ENCODE results near the gene C16orf87.
A peak's percentile ranks its signal among the peaks of the same experiment; 100 is the strongest.

C16orf87 gene

DNA sequence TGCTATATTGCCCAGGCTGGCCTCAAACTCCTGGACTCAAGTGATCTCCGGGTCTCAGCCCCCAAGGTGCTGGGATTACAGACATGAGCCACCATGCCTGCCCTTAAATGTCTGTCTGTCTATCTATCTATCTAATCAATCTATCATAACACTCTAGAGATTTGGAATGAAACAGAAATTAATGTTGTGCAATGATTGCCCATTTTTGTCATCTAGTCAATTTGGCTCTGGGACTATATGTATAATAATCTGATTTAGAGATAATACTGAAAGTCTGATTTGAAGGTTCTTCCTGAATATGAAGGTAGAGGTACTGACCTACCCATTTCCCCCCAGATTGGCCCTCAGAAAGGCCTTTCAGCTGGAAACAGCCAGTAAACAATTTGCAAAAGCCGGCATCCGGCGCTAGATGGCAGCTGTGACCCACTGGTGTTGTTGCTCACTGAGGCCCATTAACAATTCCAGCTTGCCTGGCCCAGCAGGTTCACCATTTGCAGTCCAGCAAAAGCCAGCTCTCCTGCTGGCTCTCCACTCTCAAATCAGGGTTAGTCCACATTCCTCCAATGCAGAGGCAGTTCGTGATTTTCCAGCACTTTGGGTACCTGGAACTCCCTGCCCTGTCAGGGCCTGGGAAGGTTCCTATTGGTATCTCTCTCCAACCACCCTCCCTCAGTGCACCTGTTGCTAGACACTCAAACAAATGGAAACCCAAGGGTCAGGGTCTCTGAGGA, 22.9 kb upstream of the C16orf87 start:
- DNase-seq (ENCODE audit: low read depth): peak; percentile 76
- no peak overlapping the region for H3K4me3 ChIP-seq (ENCODE audit: low read length)
- TF ChIP-seq, protein P1, sequence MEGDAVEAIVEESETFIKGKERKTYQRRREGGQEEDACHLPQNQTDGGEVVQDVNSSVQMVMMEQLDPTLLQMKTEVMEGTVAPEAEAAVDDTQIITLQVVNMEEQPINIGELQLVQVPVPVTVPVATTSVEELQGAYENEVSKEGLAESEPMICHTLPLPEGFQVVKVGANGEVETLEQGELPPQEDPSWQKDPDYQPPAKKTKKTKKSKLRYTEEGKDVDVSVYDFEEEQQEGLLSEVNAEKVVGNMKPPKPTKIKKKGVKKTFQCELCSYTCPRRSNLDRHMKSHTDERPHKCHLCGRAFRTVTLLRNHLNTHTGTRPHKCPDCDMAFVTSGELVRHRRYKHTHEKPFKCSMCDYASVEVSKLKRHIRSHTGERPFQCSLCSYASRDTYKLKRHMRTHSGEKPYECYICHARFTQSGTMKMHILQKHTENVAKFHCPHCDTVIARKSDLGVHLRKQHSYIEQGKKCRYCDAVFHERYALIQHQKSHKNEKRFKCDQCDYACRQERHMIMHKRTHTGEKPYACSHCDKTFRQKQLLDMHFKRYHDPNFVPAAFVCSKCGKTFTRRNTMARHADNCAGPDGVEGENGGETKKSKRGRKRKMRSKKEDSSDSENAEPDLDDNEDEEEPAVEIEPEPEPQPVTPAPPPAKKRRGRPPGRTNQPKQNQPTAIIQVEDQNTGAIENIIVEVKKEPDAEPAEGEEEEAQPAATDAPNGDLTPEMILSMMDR (IDR thresholded peaks at IDR 0.05; ENCODE audit: insufficient read depth, low read depth, low read length, missing control alignments): peak; percentile 95

- no peak overlapping the region for H3K4me3 ChIP-seq (ENCODE audit: low read length)
- TF ChIP-seq, protein P1 (IDR thresholded peaks at IDR 0.05; ENCODE audit: insufficient read depth, low read depth, low read length, missing control alignments): no peak
- no peak for DNase-seq (ENCODE audit: low read depth)
Measured at GRCh38 chr16:46852130-46852529, 21.1 kb upstream of the C16orf87 start.

DNA sequence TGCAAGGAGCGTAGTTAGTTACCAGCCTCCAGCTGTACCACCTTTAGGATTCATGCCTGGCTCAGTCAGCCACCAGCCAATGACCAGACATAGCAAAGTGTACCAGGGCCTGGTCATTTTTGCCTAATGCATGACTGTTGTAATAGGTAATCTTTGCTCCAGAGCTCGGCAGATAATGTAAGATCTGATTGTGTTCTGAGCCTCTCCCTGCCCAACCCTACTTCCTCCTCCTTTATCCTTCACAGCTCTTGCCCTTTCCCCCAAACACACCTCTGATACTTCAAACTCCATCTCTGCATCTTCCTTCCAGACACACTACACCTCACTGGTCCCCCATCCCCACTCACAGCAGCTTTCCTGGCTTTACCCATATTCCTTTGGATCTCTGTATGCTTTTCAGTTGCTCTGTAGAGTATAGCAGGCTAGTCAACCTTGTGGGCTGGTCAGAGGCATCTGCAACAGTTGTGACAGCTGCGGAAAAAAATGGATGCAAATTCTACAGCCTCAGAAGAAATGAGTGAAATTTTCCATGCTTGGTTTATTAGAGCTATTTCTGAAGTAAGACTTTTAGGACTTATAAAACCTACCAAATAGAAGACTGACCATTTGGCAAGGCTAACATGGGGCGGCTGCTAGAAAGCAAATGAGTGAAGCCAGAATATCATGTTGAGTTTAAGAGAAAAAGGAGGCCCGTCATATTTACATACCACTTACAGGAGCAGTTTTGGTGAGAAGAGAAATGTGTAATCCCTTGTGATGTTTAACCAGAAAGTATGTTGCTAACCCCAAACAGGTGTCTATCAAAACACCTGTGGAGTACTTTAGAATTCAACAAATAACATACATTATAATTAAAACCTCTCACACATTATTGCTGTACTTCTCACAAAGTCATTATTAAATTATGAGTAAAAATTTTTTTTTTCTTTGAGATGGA, 19.9 kb upstream of the C16orf87 start:
- no peak for DNase-seq (ENCODE audit: low read depth)
- TF ChIP-seq, protein P1 (IDR thresholded peaks at IDR 0.05; ENCODE audit: insufficient read depth, low read depth, low read length, missing control alignments): no peak
- no peak overlapping the region for H3K4me3 ChIP-seq (ENCODE audit: low read length)

- TF ChIP-seq, protein P1 (IDR thresholded peaks at IDR 0.05; ENCODE audit: insufficient read depth, low read depth, low read length, missing control alignments): no peak
- DNase-seq (ENCODE audit: low read depth): no peak
- H3K4me3 ChIP-seq (ENCODE audit: low read length): no peak overlapping the region
Measured at GRCh38 chr16:46848768-46849764, 18.1 kb upstream of the C16orf87 start.

GRCh38 chr16:46845952-46846351, 15.0 kb upstream of the C16orf87 start:
- TF ChIP-seq, protein P1 (IDR thresholded peaks at IDR 0.05; ENCODE audit: insufficient read depth, low read depth, low read length, missing control alignments): no peak
- no peak overlapping the region for H3K4me3 ChIP-seq (ENCODE audit: low read length)
- no peak for DNase-seq (ENCODE audit: low read depth)

DNA sequence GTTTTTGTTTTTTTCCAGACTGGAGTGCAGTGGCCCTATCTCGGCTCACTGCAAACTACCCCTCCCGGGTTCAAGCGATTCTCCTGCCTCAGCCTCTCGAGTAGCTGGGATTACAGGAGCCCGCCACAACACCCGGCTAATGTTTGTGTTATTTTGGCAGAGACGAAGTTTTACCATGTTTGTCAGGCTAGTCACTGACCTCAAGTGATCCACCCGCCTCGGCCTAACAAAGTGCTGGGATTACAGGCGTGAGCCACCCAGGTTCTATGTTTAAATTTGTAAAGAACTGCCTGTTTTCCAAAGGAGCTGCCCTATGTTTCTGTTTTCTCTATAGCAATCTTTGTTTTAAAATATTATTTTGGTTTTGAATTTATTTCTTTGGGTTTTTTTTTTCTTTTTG, 13.8 kb upstream of the C16orf87 start:
- no peak for DNase-seq (ENCODE audit: low read depth)
- no peak overlapping the region for H3K4me3 ChIP-seq (ENCODE audit: low read length)
- TF ChIP-seq, protein P1 (IDR thresholded peaks at IDR 0.05; ENCODE audit: insufficient read depth, low read depth, low read length, missing control alignments): no peak

All from epithelial cell of esophagus (primary cell).